Activated CD8-positive, alpha-beta memory T cell treated with anti-CD3 and anti-CD28 coated beads for 48 hours (primary cell): Measurements from ENCODE around the gene PLP1.

Experiments used
- DNase-seq, 3 experiments: peaks; one replicate each; pipeline ENCODE4 v3.0.0-alpha.2; 2020; ENCODE audit warnings: low read depth in 2 of 3, low spot score in 2 of 3

The PLP1 gene

DNA sequence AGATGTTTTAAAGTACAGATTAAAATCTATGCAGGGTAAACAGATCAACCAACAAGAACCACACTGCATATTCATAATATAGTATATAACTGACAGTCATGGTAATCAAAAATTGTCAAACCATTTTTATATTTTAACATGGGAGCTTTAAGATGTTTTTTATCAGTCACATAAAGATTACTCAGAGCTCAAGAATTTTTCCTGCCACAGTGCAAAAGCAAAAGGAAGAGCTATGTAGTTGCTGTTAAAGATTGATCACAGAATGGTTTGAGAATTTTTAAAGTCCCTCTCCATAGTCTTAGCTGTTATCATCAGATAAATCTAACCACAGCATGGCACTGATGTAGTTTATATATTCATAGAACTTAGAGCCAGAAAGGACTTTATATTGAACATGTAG is 47.0 kb downstream of the PLP1 start:
- DNase-seq = no peak

DNA sequence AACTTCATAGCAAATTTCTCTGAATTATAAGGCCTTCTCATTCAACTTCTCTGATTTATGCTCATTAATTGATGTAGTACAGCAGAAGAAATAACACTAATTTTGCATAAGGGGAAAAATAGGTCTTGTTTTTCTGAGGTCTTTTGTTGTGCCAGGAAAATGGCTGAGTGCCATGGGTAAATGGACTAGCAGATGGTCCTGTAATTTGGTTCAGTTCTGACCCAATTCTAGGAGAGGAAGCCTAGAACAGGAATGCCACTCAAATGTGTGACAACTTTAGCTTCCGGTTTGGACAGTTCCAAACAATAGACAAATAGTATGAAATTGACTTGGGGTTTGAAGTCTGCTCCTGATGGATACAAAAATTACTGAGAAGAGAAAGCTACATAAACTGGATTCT is 49.2 kb downstream of the PLP1 start:
- DNase-seq = no peak

DNA sequence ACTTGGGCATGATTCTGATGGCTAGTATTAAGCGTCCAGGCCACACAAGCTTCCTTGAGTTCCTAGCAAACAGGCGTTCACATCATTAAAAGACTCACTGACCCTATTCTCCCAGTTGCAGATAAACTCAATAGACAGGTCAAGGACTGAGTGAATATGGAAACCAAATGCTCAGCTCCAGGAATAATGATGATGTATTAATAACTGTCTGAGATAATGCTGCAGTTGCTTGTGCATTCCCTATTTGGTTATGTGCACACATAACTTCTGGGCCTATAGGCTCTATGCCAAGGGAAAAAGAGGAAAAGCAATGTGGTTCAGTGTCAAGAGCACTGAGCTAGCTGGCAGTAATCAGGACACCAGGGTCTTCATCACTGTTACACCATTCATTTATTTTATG is 51.9 kb downstream of the PLP1 start:
- no peak for DNase-seq

DNA sequence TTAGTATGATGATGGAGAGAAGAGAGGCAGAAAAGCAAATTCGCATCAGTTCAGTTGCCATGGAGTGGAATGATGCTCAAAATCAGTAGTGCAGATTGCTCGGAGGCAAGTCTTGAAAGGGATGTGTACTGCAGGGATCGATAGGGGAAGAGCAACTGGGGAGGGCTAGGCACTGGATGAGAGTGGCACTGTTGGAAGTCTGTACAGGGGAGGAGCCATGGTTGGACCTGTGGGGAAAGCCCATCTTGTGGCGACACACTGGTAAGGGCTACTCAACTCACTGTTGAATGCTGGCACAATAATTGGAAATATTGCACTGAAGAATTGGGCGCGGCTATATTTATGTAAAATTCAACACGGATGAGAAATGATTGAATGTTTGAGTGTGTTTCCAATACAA is 54.2 kb downstream of the PLP1 start:
- no peak for DNase-seq

DNA sequence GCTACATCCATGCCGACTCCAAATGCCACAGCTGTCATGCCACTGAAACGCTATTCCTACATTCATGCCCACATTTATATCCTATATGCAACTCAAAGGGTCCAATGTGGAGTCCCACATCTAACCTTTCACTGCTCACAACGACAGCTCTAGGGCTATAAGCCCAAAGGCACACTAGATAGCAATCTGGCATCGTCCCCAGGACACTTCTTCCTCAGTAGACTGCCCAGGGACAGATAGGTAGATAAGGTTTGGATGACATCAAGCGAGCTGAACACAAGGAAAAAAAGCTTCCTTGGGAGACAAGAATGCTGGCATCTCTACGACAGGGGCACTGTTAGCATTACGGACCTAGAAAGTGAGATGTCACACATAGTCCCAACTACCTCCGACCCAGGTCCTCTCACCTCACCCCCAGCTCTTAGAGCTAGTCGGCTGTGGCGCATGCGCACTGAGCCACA is 54.7 kb downstream of the PLP1 start:
- DNase-seq = no peak

DNA sequence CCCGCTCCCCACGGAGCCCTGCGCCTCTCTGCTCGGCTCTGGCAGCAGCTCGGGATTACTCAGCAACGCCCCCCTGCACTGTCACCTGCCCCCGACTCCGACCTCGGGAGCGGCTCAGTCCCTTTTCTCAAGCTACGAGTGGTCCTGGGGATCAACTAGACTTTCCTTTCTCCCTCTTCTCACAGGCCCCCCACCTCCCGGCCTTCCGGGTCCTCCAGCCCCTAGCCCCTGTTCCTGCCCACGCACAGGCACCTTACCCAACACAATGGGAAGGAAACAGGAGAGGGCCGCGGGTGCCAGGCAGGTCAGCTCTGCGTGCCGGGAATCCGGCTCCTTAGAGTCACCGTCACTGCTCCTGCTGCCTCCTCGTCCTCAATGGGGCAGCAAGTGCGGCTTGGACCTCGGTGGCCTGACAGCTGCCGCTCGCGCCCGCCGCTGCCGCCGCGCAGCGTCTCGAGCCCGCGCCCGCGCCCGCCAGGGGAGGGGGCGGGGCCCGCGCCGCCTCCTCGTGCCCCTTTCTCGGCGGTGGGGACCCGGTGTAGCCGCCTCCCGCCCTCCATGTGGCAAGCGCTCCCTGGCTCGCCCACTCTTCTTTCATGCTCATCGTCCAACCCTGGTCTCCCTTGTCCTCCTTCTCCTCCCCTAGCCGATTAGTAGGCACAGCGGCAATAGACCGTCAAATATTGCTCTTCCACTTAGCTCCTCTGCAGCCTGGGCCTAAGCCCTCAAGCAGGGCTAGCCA is 55.3 kb downstream of the PLP1 start, which contains the start of gene RAB9B:
TSS of gene RAB9B (minus strand) at position 455 of the 742 bp plus-strand sequence. CDS start 6,473 bp downstream, outside the sequence.
- DNase-seq = peak; percentile 11 to 33 (median 29)

DNA sequence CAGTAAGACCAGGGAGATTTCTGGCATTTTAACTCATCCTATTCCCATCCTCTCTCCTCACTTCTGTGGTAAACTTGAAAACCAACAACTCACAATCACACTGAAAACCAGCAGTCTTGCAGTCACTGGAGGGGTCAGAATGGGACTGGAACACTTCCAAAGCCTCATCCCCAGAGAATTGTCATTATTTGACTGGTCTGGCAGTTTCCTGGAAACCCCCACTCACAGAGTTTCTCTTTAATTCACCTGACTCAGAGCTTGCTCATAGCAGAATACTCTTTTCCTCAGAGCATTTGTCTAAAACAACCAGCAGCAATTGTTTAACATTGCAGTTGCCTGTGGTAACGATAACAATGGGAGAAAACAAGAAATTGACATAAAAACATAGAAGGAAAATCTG is 62.8 kb downstream of the PLP1 start:
- DNase-seq = no peak
